Caco-2 (cell line): ENCODE results near the gene SPIC. TPM values are rescaled to one million over a fixed set of nuclear protein-coding genes. Genes with fewer than 3 reads are reported as not detected.
"Not testable (repeated sequence)": the region's sequence is repeated elsewhere in the genome, so short reads cannot be mapped to it uniquely, and the experiment has no call there.

Experiments used
- BruUV-seq: library from RNA; stranded (reverse); fragments of 400-500 nt; replicated peaks from 2 replicates; lab custom pipeline; 2021; lab: Mats Ljungman, UMichigan
- CTCF ChIA-PET: fragments of 300-600 bp; sonication (Branson Sonifier 250); formaldehyde crosslinking; loops from one replicate; lab custom pipeline; 2022; ENCODE audit warnings: antibody characterized with exemption; lab: Charles Lee
- POLR2A ChIA-PET: fragments of 300-600 bp; sonication (Branson Sonifier 250); formaldehyde crosslinking; loops from one replicate; lab custom pipeline; 2022; ENCODE audit warnings: antibody characterized with exemption; lab: Charles Lee
- DNase-seq, 2 experiments: peaks; one replicate each; pipeline versions ENCODE4 v3.0.0 to v3.0.0-alpha.2; 2020 to 2022
- H3K27me3 ChIP-seq: replicated peaks from 2 replicates; pipeline ENCODE4 v1.6.0; 2011; ENCODE audit warnings: low read length; ENCODE audit not compliant: control insufficient read depth, insufficient read depth
- H3K36me3 ChIP-seq: 2 replicates; pipeline ENCODE4 v1.5.1; 2011; ENCODE audit warnings: low read length; ENCODE audit not compliant: control insufficient read depth, insufficient read depth
- H3K4me1 ChIP-seq: fragments of 250-450 bp; sonication (Bioruptor Pico); 2 replicates; pipeline ENCODE4 v1.5.1; 2020; ENCODE audit warnings: mild to moderate bottlenecking
- H3K4me3 ChIP-seq: 2 replicates; pipeline ENCODE4 v1.5.1; 2011; ENCODE audit warnings: low read depth, mild to moderate bottlenecking, control low read depth, low read length
- H3K9me3 ChIP-seq: fragments of 250-450 bp; sonication (Bioruptor Pico); 2 replicates; pipeline ENCODE4 v1.5.1; 2020; ENCODE audit warnings: mild to moderate bottlenecking, moderate library complexity
- H3K27ac Mint-ChIP-seq: one replicate; pipeline ENCODE4 v1.8.0; 2022; ENCODE audit warnings: mixed read lengths; ENCODE audit not compliant: unreplicated experiment
- H3K27me3 Mint-ChIP-seq: one replicate; pipeline ENCODE4 v1.8.0; 2022; ENCODE audit warnings: mixed read lengths; ENCODE audit not compliant: insufficient read depth, unreplicated experiment
- H3K36me3 Mint-ChIP-seq: one replicate; pipeline ENCODE4 v1.8.0; 2022; ENCODE audit warnings: mild to moderate bottlenecking, mixed read lengths; ENCODE audit not compliant: insufficient read depth, unreplicated experiment
- H3K4me1 Mint-ChIP-seq: one replicate; pipeline ENCODE4 v1.8.0; 2022; ENCODE audit warnings: low read depth, mixed read lengths; ENCODE audit not compliant: unreplicated experiment
- H3K4me3 Mint-ChIP-seq: one replicate; pipeline ENCODE4 v1.8.0; 2022; ENCODE audit warnings: mild to moderate bottlenecking, moderate library complexity, mixed read lengths; ENCODE audit not compliant: unreplicated experiment
- H3K9me3 Mint-ChIP-seq: one replicate; pipeline ENCODE4 v1.8.0; 2022; ENCODE audit warnings: mixed read lengths; ENCODE audit not compliant: unreplicated experiment
- CTCF ChIP-seq, 2 experiments: fragments of 200-600 bp in 1 of 2; IDR thresholded peaks; 1 replicate in 1 of 2; 2 replicates in 1 of 2; pipeline versions ENCODE4 v1.5.1 to v1.8.0; 2011 to 2022; ENCODE audit warnings: antibody characterized with exemption in 1 of 2, control low read depth in 1 of 2, inconsistent platforms in 1 of 2, low read depth in 1 of 2, low read length in 1 of 2, mild to moderate bottlenecking in 1 of 2, moderate library complexity in 1 of 2; ENCODE audit not compliant: insufficient read depth in 1 of 2, severe bottlenecking in 1 of 2, unreplicated experiment in 1 of 2
- intact Hi-C: fragments of 100-400 bp; cut with micrococcal nuclease; formaldehyde crosslinking; loops from one replicate; pipeline ENCODE4 v1.10.0; 2022; ENCODE audit not compliant: unreplicated experiment
- total RNA-seq: library from RNA; stranded (reverse); gene quantifications from 2 replicates; pipeline ENCODE4 v1.2.3, GENCODE V29; 2022

The SPIC gene
- total RNA-seq, 1 experiment from 2014 or later = not detected

- H3K36me3 ChIP-seq = no peaks in the 10 kb centered on the region
- peaks cover 9% of the 10 kb centered on the region for H3K4me1 ChIP-seq
- H3K27me3 ChIP-seq = no peaks in the 10 kb centered on the region
- no peaks in the 10 kb centered on the region for H3K36me3 Mint-ChIP-seq
- DNase-seq = peak; percentile 55 to 56
- H3K9me3 ChIP-seq = no peaks in the 10 kb centered on the region
- H3K4me1 Mint-ChIP-seq = no peaks in the 10 kb centered on the region
- TF ChIP-seq CTCF (IDR thresholded peaks at IDR 0.05; ENCODE audit: insufficient read depth in 1 of 2, low read depth in 1 of 2, low read length in 1 of 2, severe bottlenecking in 1 of 2, unreplicated experiment in 1 of 2) = no peak
- no peaks in the 10 kb centered on the region for H3K27me3 Mint-ChIP-seq
- H3K9me3 Mint-ChIP-seq = peaks cover 11% of the 10 kb centered on the region
- intact Hi-C loops = no loop called here
- no peak overlapping the region for H3K27ac Mint-ChIP-seq
- CTCF ChIA-PET = no interaction called here
- no TSS peak for BruUV-seq
- POLR2A ChIA-PET = no interaction called here
- no peak overlapping the region for H3K4me3 Mint-ChIP-seq
- H3K4me3 ChIP-seq = no peak overlapping the region
These were observed 15.3 kb upstream of the SPIC start for GRCh38 chr12:101459642-101460346.

- Histone ChIP-seq H3K36me3 (no peaks in the 10 kb centered on the region), H3K4me3 (no peak overlapping the region), H3K9me3 (no peaks in the 10 kb centered on the region), H3K4me1 (no peaks in the 10 kb centered on the region), H3K27me3 (no peaks in the 10 kb centered on the region)
- Mint-ChIP-seq H3K9me3 (no peaks in the 10 kb centered on the region), H3K4me3 (no peak overlapping the region), H3K27me3 (no peaks in the 10 kb centered on the region), H3K36me3 (no peaks in the 10 kb centered on the region), H3K4me1 (no peaks in the 10 kb centered on the region), H3K27ac (no peak overlapping the region)
- POLR2A ChIA-PET = no interaction called here
- BruUV-seq = no TSS peak
- CTCF ChIA-PET = no interaction called here
- no peak for TF ChIP-seq CTCF (IDR thresholded peaks at IDR 0.05; ENCODE audit: insufficient read depth in 1 of 2, low read depth in 1 of 2, low read length in 1 of 2, severe bottlenecking in 1 of 2, unreplicated experiment in 1 of 2)
- intact Hi-C loops = no loop called here
- no peak for DNase-seq
These were observed 6.2 kb upstream of the SPIC start for GRCh38 chr12:101468948-101469347.

DNA sequence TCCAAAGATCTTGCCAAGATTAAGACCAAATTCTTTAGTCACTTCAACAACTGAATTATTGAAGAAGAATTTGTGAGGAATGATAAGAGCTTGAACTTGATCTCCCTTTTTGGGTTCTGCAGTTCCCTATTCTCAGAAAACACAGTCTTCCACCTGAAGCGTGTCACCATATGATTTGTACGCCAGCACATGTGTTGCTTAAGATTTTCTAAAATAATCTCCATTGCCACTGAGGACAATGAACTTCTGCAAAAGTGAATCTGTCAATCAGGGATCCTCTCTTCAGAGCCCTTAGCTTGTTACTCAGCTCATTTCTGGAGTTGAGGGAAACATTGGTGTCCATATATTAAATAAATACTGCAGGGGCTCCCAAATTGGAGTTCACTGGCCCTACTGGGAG, 4.2 kb upstream of the SPIC start:
- no peak overlapping the region for H3K4me3 Mint-ChIP-seq
- H3K27me3 Mint-ChIP-seq = no peaks in the 10 kb centered on the region
- no peaks in the 10 kb centered on the region for H3K4me1 Mint-ChIP-seq
- no peaks in the 10 kb centered on the region for H3K27me3 ChIP-seq
- no peaks in the 10 kb centered on the region for H3K9me3 Mint-ChIP-seq
- no peak overlapping the region for H3K4me3 ChIP-seq
- H3K4me1 ChIP-seq = no peaks in the 10 kb centered on the region
- H3K36me3 ChIP-seq = no peaks in the 10 kb centered on the region
- DNase-seq = no peak
- no peak overlapping the region for H3K27ac Mint-ChIP-seq
- CTCF ChIA-PET = no interaction called here
- no TSS peak for BruUV-seq
- intact Hi-C loops = no loop called here
- H3K36me3 Mint-ChIP-seq = no peaks in the 10 kb centered on the region
- POLR2A ChIA-PET = no interaction called here
- no peak for TF ChIP-seq CTCF (IDR thresholded peaks at IDR 0.05; ENCODE audit: insufficient read depth in 1 of 2, low read depth in 1 of 2, low read length in 1 of 2, severe bottlenecking in 1 of 2, unreplicated experiment in 1 of 2)
- H3K9me3 ChIP-seq = no peaks in the 10 kb centered on the region

GRCh38 chr12:101471878-101472277, 3.3 kb upstream of the SPIC start:
- BruUV-seq, H3K36me3 ChIP-seq, CTCF ChIA-PET, intact Hi-C loops, H3K36me3 Mint-ChIP-seq, H3K4me3 ChIP-seq, H3K4me1 Mint-ChIP-seq, H3K4me3 Mint-ChIP-seq, H3K27me3 Mint-ChIP-seq, POLR2A ChIA-PET, H3K27ac Mint-ChIP-seq, H3K9me3 Mint-ChIP-seq, H3K4me1 ChIP-seq, DNase-seq, H3K9me3 ChIP-seq, H3K27me3 ChIP-seq: not testable (repeated sequence)
